Upper lobe of left lung (tissue), 6 donors: ENCODE results near the gene DNAAF1. TPM values are rescaled to one million over a fixed set of nuclear protein-coding genes. Genes with fewer than 3 reads are reported as not detected.

Experiments
- ATAC-seq, 2 donors: fragments of 200-7000 bp; cut with Tn5 transposase; one replicate each; pipeline ENCODE4 v1.9.1; 2022; ENCODE audit warnings: mild to moderate bottlenecking in 2 of 2, moderate library complexity in 2 of 2; ENCODE audit not compliant: low FRiP score in 2 of 2
- DNase-seq, 2 donors: peaks; one replicate each; pipeline ENCODE4 v3.0.0-alpha.2; 2019 to 2020
- H3K27ac ChIP-seq, 4 donors: fragments of 200-600 bp; sonication (generic); one replicate each; pipeline ENCODE4 v1.5.1; 2016 to 2019
- H3K27me3 ChIP-seq, 4 donors: fragments of 200-600 bp; sonication (generic); one replicate each; pipeline ENCODE4 v1.5.1; 2017 to 2019
- H3K36me3 ChIP-seq, 4 donors: fragments of 200-600 bp; sonication (generic); one replicate each; pipeline ENCODE4 v1.5.1; 2016 to 2019
- H3K4me1 ChIP-seq, 4 donors: fragments of 200-600 bp; sonication (generic); one replicate each; pipeline ENCODE4 v1.5.1; 2018 to 2019
- H3K4me3 ChIP-seq, 4 donors: fragments of 200-600 bp; sonication (generic); one replicate each; pipeline ENCODE4 v1.5.1; 2017 to 2019; ENCODE audit warnings: mild to moderate bottlenecking in 2 of 4, moderate library complexity in 1 of 4
- H3K9me3 ChIP-seq, 4 donors: fragments of 200-600 bp; sonication (generic); one replicate each; pipeline ENCODE4 v1.5.1; 2018 to 2019
- EP300 ChIP-seq, 4 donors: sonication (generic); formaldehyde crosslinking; IDR thresholded peaks; one replicate each; pipeline ENCODE4 v1.5.1; 2017; ENCODE audit warnings: antibody characterized with exemption in 4 of 4, control low read depth in 2 of 4
- POLR2A ChIP-seq, 4 donors: fragments of 450-650 bp; IDR thresholded peaks; one replicate each; pipeline ENCODE4 v1.5.1; 2016 to 2017; ENCODE audit warnings: antibody characterized with exemption in 4 of 4, mild to moderate bottlenecking in 2 of 4
- POLR2AphosphoS5 ChIP-seq, 2 donors: sonication (generic); formaldehyde crosslinking; IDR thresholded peaks; one replicate each; pipeline ENCODE4 v1.5.1; 2017; ENCODE audit warnings: antibody characterized with exemption in 2 of 2
- WGBS, 2 donors: methylation state at CpG; one replicate each; pipeline ENCODE4 v1.1.5; 2017 to 2018; 5-methylcytosine and 5-hydroxymethylcytosine counted together
- total RNA-seq, 6 donors: library from RNA; depleted of rRNA in 4 of 6; stranded (reverse); fragments of >200 nt in 4 of 6; gene quantifications; one replicate each; pipeline versions ENCODE4 v1.1.0 to v1.2.1, GENCODE V29; 2016 to 2021
- TF ChIP-seq, protein P1 (sequence below), 6 experiments: fragments of 450-650 bp in 4 of 6; fragments of 200-600 bp in 2 of 6; sonication (generic) in 2 of 6; IDR thresholded peaks; one replicate each; pipeline ENCODE4 v1.5.1; 2016 to 2019; ENCODE audit warnings: antibody characterized with exemption in 6 of 6
- donor health status: DM: no; HTN: no; CAD: no; lungs with moderate emphysema.
- donor health status: DM: no; HTN: yes; CAD: no; lungs with severe emphysema.

The DNAAF1 gene
- total RNA-seq, 6 donors from 2014 or later: 0.97 to 58.7 (median 28.5) TPM

DNA sequence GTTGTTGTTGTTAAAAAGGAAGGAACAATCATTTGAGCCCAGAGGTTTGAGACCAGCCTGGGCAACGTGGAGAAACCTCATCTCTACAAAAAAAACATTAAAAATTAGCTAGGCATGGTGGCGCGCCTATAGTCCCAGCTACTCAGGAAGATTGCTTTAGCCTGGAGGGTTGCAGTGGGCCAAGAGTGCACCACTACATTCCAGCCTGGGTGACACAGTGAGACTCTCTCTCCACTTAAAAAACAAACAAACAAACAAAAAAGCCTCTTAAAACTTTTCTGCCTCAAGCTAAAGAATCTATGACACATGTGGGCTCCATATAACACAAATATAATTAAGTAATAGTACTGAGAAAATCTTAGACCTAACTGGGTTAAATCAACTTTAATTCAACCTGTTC is 40.9 kb upstream of the DNAAF1 start:
- TF ChIP-seq POLR2A (IDR thresholded peaks at IDR 0.05) (no peak), EP300 (IDR thresholded peaks at IDR 0.05) (no peak), POLR2AphosphoS5 (IDR thresholded peaks at IDR 0.05) (no peak)
- TF ChIP-seq, protein P1, sequence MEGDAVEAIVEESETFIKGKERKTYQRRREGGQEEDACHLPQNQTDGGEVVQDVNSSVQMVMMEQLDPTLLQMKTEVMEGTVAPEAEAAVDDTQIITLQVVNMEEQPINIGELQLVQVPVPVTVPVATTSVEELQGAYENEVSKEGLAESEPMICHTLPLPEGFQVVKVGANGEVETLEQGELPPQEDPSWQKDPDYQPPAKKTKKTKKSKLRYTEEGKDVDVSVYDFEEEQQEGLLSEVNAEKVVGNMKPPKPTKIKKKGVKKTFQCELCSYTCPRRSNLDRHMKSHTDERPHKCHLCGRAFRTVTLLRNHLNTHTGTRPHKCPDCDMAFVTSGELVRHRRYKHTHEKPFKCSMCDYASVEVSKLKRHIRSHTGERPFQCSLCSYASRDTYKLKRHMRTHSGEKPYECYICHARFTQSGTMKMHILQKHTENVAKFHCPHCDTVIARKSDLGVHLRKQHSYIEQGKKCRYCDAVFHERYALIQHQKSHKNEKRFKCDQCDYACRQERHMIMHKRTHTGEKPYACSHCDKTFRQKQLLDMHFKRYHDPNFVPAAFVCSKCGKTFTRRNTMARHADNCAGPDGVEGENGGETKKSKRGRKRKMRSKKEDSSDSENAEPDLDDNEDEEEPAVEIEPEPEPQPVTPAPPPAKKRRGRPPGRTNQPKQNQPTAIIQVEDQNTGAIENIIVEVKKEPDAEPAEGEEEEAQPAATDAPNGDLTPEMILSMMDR (IDR thresholded peaks at IDR 0.05): no peak
- Histone ChIP-seq H3K36me3 (peaks cover 0 to 54% (median 5%) of the 10 kb centered on the region in 4 donors), H3K27me3 (no peaks in the 10 kb centered on the region), H3K4me3 (no peak overlapping the region), H3K4me1 (peaks cover 0 to 22% (median 18%) of the 10 kb centered on the region in 4 donors), H3K9me3 (no peaks in the 10 kb centered on the region), H3K27ac (no peak overlapping the region)
- ATAC-seq (no peak), DNase-seq (no peak)
- WGBS, 2 donors: 69 to 85% methylated on average over 3 of the region's 3 CpGs

DNA sequence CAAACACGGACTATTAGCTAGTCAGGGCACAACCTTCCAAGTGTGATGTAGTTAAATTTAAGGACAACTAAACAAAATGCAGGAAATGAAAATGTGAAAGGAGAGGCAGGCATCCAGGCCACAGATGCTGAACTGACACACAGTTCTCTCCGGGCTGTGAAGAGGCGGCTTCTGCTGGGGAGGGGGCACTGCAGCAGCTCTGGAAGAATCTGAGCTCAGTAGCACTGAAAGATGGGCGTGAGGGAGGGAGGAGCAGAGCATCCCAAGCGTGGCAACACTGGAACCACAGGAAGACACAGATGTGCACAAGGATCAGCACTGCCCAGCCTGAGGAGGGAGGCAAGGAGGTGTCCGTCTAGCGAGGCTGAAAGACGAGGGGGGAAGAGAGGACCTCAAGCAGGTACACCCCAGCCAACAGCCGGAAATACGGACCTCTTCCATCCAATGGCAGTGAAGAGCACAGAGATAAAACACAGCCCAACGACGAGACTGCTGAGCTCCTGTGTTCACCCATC is 39.8 kb upstream of the DNAAF1 start:
- no peak for TF ChIP-seq POLR2AphosphoS5 (IDR thresholded peaks at IDR 0.05)
- no peak for TF ChIP-seq EP300 (IDR thresholded peaks at IDR 0.05)
- TF ChIP-seq, protein P1 (IDR thresholded peaks at IDR 0.05): no peak
- no peak for TF ChIP-seq POLR2A (IDR thresholded peaks at IDR 0.05)
- Histone ChIP-seq H3K36me3 (peaks cover 0 to 45% (median 5%) of the 10 kb centered on the region in 4 donors), H3K4me1 (peaks cover 0 to 19% (median 11%) of the 10 kb centered on the region in 4 donors), H3K9me3 (no peaks in the 10 kb centered on the region), H3K4me3 (no peak overlapping the region), H3K27me3 (no peaks in the 10 kb centered on the region), H3K27ac (no peak overlapping the region)
- no peak for ATAC-seq
- 81 to 87% methylated on average over 12 of the region's 12 CpGs for WGBS, 2 donors
- DNase-seq: no peak

DNA sequence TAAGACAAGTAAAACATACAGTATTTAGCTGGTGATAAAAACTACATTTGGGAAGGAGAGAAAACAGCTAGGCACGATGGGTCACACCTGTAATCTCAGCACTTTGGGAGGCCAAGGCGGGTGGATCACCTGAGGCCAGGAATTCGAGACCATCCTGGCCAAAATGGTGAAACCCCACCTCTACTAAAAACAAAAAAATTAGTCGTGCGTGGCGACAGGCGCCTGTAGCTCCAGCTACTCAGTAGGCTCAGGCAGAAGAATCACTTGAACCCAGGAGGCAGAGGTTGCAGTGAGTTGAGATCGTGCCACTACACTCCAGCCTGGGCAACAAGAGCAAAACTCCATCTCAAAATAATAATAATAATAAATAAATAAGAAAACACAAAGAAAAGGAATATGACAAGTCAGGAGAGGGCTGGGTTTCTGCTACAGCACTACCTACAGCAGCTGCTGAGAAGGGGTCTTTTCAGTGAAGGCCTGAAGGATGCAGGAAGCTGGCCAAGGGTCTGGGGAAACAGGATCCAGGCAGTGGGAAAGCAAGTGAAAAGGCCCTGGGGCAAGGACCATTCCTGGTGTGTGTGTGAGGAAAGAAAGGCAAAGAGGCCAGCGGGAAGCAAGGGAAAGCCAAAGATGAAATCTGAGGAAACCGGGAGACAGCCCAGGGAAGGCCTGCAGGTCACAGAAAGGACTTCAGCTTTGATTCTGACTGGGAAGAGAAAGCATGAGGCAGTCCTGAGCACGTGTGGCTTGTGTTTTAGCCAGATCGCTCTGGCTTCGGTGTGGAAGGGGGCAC is 39.0 kb upstream of the DNAAF1 start:
- H3K4me3 ChIP-seq: no peak overlapping the region
- no peaks in the 10 kb centered on the region for H3K9me3 ChIP-seq
- no peaks in the 10 kb centered on the region for H3K27me3 ChIP-seq
- TF ChIP-seq, protein P1 (IDR thresholded peaks at IDR 0.05): no peak
- no peak for DNase-seq
- no peak for ATAC-seq
- H3K27ac ChIP-seq: no peak overlapping the region
- peaks cover 0 to 38% (median 4%) of the 10 kb centered on the region in 4 donors for H3K36me3 ChIP-seq
- peaks cover 0 to 19% (median 11%) of the 10 kb centered on the region in 4 donors for H3K4me1 ChIP-seq
- 92 to 95% methylated on average over 13 of the region's 13 CpGs for WGBS, 2 donors

DNA sequence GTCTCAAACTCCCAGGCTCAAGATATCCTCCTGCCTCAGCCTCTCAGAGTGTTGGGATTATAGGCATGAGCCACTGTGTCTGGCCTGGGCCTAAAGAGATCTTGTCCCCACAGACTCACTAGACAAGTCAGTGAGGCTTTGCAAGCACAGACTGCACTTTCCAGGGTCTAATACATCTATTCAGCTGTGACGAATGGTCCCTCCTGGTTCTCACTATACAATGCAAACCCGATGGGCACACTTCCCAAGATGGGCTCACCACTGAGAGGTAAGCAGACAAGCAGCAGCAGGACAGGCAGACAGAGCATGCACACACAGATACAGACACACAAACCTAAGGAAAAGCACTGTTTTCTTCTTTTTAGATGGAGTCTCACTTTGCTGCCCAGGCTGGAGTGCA is 37.2 kb upstream of the DNAAF1 start:
- no peak for TF ChIP-seq POLR2A (IDR thresholded peaks at IDR 0.05)
- TF ChIP-seq POLR2AphosphoS5 (IDR thresholded peaks at IDR 0.05): no peak
- Histone ChIP-seq H3K4me3 (no peak overlapping the region), H3K36me3 (peaks cover 0 to 31% (median 2%) of the 10 kb centered on the region in 4 donors), H3K27ac (no peak overlapping the region), H3K4me1 (peaks cover 0 to 19% (median 11%) of the 10 kb centered on the region in 4 donors), H3K9me3 (no peaks in the 10 kb centered on the region), H3K27me3 (no peaks in the 10 kb centered on the region)
- WGBS, 2 donors: 70 to 81% methylated on average over 2 of the region's 2 CpGs
- ATAC-seq: no peak
- DNase-seq: no peak

DNA sequence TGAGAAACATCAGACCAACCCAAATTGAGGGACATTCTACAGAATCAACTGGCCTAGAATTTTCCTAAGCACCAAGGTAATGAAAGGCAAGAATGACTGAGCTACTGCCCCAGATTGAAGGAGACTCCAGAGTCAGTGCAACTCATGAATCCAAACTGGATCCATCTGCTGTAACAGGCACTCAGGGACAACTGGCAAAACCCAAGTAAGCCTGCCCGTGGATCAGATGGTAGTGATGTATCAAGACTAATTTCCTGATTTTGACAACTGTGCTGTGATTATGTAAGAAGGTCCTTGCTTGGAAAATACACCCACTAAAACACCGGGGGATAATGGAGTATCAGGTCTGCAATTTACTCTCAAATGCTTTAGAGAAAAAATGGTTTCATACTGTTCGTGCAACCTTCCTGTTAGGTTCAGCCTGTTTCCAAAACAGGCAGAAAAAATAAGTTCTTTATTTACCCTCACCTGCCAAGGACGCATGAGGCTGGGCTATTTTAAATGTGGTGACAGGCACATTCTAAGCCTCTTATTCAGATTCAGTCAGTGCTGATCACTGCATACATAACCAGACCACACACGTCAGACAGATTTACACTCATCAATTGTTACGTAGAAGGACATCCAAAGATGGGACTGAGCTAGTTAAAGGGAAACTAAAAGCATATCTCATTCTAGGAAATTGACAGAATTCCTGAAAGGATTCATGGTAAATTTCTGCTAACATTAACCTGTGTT is 35.3 kb upstream of the DNAAF1 start:
- TF ChIP-seq, protein P1 (IDR thresholded peaks at IDR 0.05): no peak
- no peak for TF ChIP-seq EP300 (IDR thresholded peaks at IDR 0.05)
- no peak for TF ChIP-seq POLR2AphosphoS5 (IDR thresholded peaks at IDR 0.05)
- TF ChIP-seq POLR2A (IDR thresholded peaks at IDR 0.05): no peak
- no peaks in the 10 kb centered on the region for H3K27me3 ChIP-seq
- no peak for DNase-seq
- WGBS, 2 donors: 59 to 69% methylated on average over 6 of the region's 6 CpGs
- H3K36me3 ChIP-seq: peaks cover 0 to 31% (median 2%) of the 10 kb centered on the region in 4 donors
- H3K4me1 ChIP-seq: peaks cover 0 to 18% (median 3%) of the 10 kb centered on the region in 4 donors
- no peak overlapping the region for H3K27ac ChIP-seq
- no peaks in the 10 kb centered on the region for H3K9me3 ChIP-seq
- no peak overlapping the region for H3K4me3 ChIP-seq
- no peak for ATAC-seq
